ENCODE measurements around the gene PRKN.

Gene PRKN

DNA sequence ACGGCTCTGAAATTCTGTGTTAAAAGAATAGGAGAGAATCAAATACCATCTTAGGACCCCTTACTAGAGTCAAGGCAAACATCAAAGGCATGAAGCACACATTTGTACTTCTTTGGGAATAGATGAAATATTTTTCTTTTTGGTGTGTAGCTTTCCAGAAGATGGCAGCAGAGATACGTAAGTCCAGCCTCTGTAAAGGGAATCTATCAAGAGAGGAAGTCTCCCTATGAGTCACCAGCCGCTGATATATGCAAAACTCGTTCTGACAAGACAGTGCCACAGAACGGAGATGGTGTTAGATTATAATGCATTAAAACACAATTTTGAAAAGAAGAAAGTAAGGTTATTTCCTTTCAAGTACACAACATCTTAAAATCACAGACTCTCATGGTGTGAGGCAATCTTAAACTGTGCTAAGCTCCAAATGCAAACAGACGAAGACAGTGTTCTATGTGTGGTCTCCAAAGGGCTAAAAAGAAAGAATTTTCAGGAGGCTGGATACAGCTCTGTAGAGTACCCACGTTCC, 1333.7 kb downstream of the PRKN start:
- Histone ChIP-seq H3K9ac (no peak overlapping the region), H3K9me3 (replicated peaks in 1 of 11) (peaks cover 0 to 10% (median 5%) of the 10 kb centered on the region in 11 experiments; a peak in 8 of 22 replicates), H3K27me3 (no peaks in the 10 kb centered on the region), H3K4me1 (peaks cover 0 to 7% (median 5%) of the 10 kb centered on the region in 10 experiments; a peak in 14 of 20 replicates), H3K4me3 (no peak overlapping the region; a peak in 1 of 20 replicates), H4K20me1 (no peaks in the 10 kb centered on the region), H3K4me2 (peak overlapping the region; percentile 20 to 86 (median 51); a peak in 21 of 22 replicates), H3K36me3 (no peaks in the 10 kb centered on the region), H3K27ac (no peak overlapping the region)
- TF ChIP-seq Cebpa-rat (IDR thresholded peaks at IDR 0.05), result no peak

DNA sequence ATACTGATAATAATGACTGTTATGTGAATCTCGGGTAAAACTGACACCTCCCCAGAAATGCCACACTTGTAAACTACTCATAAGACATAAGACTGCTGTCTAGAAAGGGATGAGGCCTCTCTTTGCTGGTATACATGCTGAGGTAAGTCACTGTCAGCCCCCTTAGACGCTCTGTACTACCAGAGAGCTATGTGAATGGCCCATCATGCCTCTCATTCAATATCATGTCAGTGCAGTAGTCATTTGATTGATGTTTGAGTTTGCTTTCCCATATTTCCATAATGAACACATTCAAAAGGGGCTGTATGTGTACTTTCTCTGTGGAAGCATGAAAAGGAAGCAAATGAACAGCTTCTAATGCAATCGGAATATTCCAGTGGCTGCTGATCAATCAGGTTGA, 1334.3 kb downstream of the PRKN start:
- Histone ChIP-seq H3K4me3 (no peak overlapping the region), H3K4me2 (no peak overlapping the region), H4K20me1 (no peaks in the 10 kb centered on the region), H3K27ac (no peak overlapping the region), H3K4me1 (peaks cover 0 to 7% (median 5%) of the 10 kb centered on the region in 10 experiments; a peak in 14 of 20 replicates), H3K9me3 (replicated peaks in 1 of 11) (peaks cover 0 to 6% (median 4%) of the 10 kb centered on the region in 11 experiments; a peak in 10 of 22 replicates), H3K36me3 (no peaks in the 10 kb centered on the region), H3K9ac (no peak overlapping the region), H3K27me3 (no peaks in the 10 kb centered on the region)
- TF ChIP-seq Cebpa-rat (IDR thresholded peaks at IDR 0.05), result no peak

DNA sequence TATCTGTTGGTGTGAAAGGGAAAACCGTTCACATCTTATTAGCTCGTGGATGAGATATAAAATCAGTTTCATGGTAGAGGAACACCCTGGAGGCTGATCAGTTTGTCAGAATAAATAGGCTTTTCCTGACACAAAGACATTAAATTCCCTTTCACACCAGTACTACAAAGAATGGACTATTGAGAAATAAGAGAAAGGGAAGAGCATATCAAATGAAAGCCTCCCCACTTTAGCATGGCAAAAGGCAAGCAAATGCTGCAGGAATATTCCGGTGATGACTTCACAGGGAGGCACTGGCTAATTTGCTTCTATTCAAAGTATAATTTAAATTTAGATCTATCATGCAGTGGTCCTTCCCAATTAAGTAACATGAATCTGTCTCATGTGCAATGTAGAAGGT, 1337.8 kb downstream of the PRKN start:
- no peaks in the 10 kb centered on the region for H4K20me1 ChIP-seq
- H3K4me2 ChIP-seq, result no peak overlapping the region
- peaks cover 0 to 7% (median 5%) of the 10 kb centered on the region in 10 experiments; a peak in 14 of 20 replicates for H3K4me1 ChIP-seq
- H3K27ac ChIP-seq, result no peak overlapping the region
- no peaks in the 10 kb centered on the region for H3K27me3 ChIP-seq
- peaks cover 0 to 27% (median 19%) of the 10 kb centered on the region in 11 experiments; a peak in 14 of 22 replicates for H3K9me3 ChIP-seq (replicated peaks in 1 of 11)
- TF ChIP-seq Cebpa-rat (IDR thresholded peaks at IDR 0.05), result no peak
- H3K4me3 ChIP-seq, result no peak overlapping the region
- H3K36me3 ChIP-seq, result no peaks in the 10 kb centered on the region
- H3K9ac ChIP-seq, result no peak overlapping the region

DNA sequence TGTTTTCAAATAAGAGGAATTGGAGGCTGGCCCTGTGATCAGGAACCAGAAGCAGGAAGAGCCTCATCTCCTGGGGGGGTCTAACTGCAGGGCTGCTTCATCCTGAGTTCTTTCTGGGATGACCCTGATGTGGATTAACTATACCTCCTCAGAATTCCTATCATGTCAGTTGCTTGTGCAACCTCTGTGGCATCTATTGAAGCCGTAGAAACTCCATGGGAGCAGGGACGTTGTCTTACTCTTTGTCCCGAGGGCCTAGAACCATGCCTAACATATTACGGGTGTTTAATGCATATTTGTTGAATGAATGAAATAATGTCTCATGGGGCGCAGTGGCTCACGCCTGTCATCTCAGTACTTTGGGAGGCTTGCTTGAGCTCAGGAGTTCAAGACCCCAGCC, 1343.6 kb downstream of the PRKN start:
- peaks cover 0 to 27% (median 19%) of the 10 kb centered on the region in 11 experiments; a peak in 14 of 22 replicates for H3K9me3 ChIP-seq (replicated peaks in 1 of 11)
- H3K4me3 ChIP-seq, result no peak overlapping the region
- H3K4me2 ChIP-seq, result no peak overlapping the region
- no peaks in the 10 kb centered on the region for H3K4me1 ChIP-seq
- H3K36me3 ChIP-seq, result no peaks in the 10 kb centered on the region
- no peaks in the 10 kb centered on the region for H4K20me1 ChIP-seq
- no peaks in the 10 kb centered on the region for H3K27me3 ChIP-seq
- H3K27ac ChIP-seq, result no peak overlapping the region
- no peak overlapping the region for H3K9ac ChIP-seq
- no peak for TF ChIP-seq Cebpa-rat (IDR thresholded peaks at IDR 0.05)

DNA sequence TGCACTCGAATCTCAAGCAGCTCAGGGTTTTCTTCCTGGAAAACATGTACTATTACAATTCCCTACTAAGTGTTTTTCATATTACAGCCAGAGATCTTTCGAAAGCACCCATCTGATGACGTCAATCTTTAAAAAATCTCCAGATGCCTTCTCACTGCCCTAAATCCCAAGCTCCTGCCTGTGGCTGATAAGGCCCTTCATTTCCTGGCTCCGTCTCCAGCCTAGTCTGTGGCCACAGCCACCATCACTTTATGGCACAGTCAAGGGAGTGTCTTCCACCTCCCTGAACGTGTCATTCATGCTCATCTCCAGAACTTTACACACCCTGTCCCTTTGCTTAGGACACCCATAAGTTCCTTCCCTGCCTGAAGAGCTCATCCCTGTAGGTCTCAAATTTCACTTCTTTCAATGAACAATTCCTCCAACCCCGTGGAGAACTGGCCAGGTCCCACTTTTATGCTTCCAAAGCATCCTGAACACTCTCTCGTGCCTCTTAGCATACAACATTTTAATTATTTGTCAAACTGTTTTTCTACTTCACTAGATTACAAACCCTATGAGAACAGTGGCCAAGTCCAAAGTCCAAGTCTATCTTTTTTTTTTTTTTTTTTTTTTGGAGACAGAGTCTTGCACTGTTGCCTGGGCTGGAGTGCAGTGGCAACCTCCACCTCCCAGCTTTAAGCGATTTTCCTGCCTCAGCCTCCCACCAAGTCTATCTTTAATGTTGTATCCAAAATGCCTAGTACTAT, 1347.6 kb downstream of the PRKN start:
- Histone ChIP-seq H3K27ac (no peak overlapping the region), H4K20me1 (no peaks in the 10 kb centered on the region; a peak in 1 of 22 replicates), H3K9ac (no peak overlapping the region), H3K4me1 (peaks cover 0 to 15% (median 6%) of the 10 kb centered on the region in 10 experiments; a peak in 10 of 20 replicates), H3K9me3 (replicated peaks in 1 of 11) (no peaks in the 10 kb centered on the region), H3K4me2 (no peak overlapping the region), H3K27me3 (no peaks in the 10 kb centered on the region), H3K4me3 (no peak overlapping the region), H3K36me3 (no peaks in the 10 kb centered on the region)
- no peak for TF ChIP-seq Cebpa-rat (IDR thresholded peaks at IDR 0.05)

DNA sequence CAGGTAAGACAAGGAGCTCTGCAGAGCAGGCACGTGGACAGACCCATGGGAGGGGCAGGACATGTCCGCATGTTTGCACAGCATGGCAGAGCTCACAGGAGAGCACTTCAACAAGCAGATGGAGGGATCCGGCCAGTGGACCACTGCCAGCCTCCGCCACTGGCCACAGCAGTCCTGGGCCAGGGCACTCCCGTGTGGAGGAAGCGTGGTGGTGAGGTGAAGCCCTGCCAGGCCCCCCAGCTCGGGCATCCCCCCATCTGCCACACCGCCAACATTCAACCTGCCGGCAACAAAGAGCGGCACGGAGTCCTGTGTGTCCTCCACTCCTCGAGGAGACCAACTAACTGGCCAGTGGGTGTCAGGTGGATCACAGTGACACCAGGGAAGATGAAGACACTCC, 1349.5 kb downstream of the PRKN start:
- no peak overlapping the region for H3K4me3 ChIP-seq
- no peak for TF ChIP-seq Cebpa-rat (IDR thresholded peaks at IDR 0.05)
- H3K9ac ChIP-seq, result no peak overlapping the region
- peaks cover 0 to 20% (median 9%) of the 10 kb centered on the region in 10 experiments; a peak in 10 of 20 replicates for H3K4me1 ChIP-seq
- H3K36me3 ChIP-seq, result no peaks in the 10 kb centered on the region
- no peaks in the 10 kb centered on the region; a peak in 1 of 22 replicates for H4K20me1 ChIP-seq
- H3K9me3 ChIP-seq (replicated peaks in 1 of 11), result no peaks in the 10 kb centered on the region
- no peak overlapping the region for H3K27ac ChIP-seq
- H3K4me2 ChIP-seq, result no peak overlapping the region
- H3K27me3 ChIP-seq, result no peaks in the 10 kb centered on the region

DNA sequence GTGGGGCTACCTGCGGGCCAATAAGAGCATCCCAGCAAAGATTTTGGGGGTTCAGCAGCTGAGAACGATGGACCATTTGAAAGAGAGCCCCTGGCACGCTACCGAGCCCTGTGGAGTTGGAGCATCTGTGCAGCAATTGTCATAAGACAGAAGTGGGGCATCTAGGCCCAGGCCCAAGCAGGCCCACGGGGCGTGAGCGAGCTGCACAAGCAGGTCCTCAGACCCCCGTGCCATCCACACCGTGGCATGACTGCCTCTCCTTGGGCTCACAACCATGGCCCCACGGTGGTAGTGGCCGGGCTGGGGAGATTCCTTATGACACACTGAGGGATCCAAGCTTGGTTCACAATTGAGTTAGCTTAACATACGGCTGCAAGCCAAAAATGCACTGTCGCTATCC, 1350.5 kb downstream of the PRKN start:
- H3K36me3 ChIP-seq, result no peaks in the 10 kb centered on the region
- no peak overlapping the region for H3K4me2 ChIP-seq
- H3K27me3 ChIP-seq, result no peaks in the 10 kb centered on the region
- peaks cover 0 to 20% (median 9%) of the 10 kb centered on the region in 10 experiments; a peak in 10 of 20 replicates for H3K4me1 ChIP-seq
- H3K27ac ChIP-seq, result no peak overlapping the region
- no peaks in the 10 kb centered on the region for H3K9me3 ChIP-seq (replicated peaks in 1 of 11)
- TF ChIP-seq Cebpa-rat (IDR thresholded peaks at IDR 0.05), result no peak
- no peak overlapping the region for H3K9ac ChIP-seq
- H3K4me3 ChIP-seq, result no peak overlapping the region
- no peaks in the 10 kb centered on the region; a peak in 1 of 22 replicates for H4K20me1 ChIP-seq

DNA sequence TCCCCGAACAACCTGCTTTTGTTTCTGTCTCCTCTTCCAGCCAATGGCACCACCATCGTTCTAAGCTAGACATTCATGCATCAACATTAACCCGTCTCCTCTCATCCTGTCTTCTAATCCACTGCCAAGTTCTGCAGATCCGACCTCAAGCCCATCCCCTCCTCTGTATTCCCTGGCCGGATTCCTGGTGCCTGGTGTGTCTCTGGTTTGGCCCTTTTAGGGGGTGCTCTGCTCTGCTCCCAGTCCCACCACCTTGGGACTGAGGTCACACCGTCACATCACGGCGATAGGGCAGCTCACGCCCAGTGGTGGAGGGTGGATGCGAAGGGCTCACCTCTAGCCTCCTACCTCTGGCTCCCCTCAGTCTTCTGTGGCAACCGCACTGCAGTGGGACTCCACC, 1351.2 kb downstream of the PRKN start:
- Histone ChIP-seq H3K4me3 (no peak overlapping the region), H3K4me2 (0 out of 22 replicates have a peak overlapping the region, but pooled peaks of 1 of the 11 experiments have one; percentile 74), H4K20me1 (no peaks in the 10 kb centered on the region; a peak in 1 of 22 replicates), H3K36me3 (no peaks in the 10 kb centered on the region), H3K27ac (peak overlapping the region in 1 of 11 experiments; percentile 35; a peak in 1 of 22 replicates), H3K27me3 (no peaks in the 10 kb centered on the region), H3K9ac (no peak overlapping the region), H3K4me1 (peaks cover 0 to 20% (median 9%) of the 10 kb centered on the region in 10 experiments; a peak in 11 of 20 replicates), H3K9me3 (replicated peaks in 1 of 11) (no peaks in the 10 kb centered on the region)
- TF ChIP-seq Cebpa-rat (IDR thresholded peaks at IDR 0.05), result no peak
